RPMI8226 (cell line): ENCODE data around the gene AMFR.
"Not testable (repeated sequence)": the region's sequence is repeated elsewhere in the genome, so short reads cannot be mapped to it uniquely, and the experiment has no call there.

Experiments used
- DNase-seq: peaks from one replicate; pipeline ENCODE4 v3.0.0-alpha.2; 2015

The AMFR gene

DNA sequence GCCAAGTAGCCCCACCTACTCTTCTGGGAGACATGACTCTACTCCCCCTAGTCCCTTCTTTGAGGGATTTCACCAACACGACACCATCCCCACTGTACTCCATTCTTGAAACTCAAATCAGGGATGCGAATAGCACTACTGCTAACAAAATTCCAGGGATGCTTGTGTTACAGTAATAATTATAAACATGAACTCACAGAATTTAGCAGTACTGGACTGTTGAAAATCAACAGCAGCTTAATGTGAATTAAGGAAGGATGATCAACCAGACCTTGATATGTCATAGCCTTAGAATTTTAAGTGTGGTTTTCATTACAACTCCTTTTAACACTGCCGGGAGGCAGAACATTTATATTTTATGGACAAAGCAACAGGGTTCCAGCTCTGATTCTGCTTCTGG lies 37.9 kb downstream of the AMFR start:
- no peak for DNase-seq

DNA sequence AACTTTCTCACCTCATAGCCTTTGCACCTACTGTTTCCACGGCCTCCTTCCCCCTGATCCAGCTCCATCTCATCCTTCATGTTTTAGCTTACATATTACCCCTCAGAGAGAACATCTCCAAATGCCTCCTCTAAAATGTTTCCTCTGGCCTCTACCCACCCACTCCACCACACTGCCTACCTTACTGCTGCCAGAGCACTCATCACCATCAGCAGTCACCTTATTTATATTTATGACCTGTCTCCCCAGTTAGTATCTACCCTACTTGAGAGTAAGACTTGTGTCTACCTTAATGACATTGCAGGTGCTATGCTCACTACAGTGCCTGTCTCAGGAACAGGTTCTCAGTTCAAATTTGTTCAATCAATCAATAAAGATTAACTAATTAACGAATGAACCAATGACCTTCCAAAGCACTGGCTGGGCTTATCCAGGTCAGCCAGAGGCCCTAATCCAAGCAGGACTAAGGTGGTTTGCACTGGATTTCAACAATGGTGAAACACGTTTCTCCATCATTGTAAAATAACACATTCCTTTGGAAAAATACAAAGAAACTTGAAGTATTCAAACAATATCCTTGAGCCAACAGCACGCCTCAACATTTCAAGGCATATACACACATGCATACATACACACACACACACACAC lies 41.1 kb downstream of the AMFR start:
- DNase-seq = no peak

DNA sequence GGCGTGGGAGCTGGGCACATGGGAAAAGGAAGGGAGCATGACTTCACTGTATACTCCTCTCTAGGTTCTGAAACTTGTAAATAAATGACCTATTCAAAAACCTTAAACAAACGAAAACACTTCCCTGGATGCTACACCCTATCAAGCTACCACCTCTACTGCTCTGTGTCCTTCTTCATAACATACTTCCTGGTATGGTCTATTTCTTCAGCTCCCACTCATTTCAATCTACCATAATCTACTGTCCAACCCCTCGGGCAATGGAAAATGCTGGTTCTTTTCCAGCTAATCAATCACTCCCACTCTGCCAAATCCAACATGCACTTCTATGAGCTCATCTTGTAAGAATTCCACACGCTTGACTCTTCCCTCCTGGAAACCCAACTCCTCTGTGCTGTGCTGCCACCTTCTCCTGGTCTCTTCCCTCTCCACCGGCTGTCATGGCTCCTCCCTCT lies 42.4 kb downstream of the AMFR start:
- no peak for DNase-seq

DNA sequence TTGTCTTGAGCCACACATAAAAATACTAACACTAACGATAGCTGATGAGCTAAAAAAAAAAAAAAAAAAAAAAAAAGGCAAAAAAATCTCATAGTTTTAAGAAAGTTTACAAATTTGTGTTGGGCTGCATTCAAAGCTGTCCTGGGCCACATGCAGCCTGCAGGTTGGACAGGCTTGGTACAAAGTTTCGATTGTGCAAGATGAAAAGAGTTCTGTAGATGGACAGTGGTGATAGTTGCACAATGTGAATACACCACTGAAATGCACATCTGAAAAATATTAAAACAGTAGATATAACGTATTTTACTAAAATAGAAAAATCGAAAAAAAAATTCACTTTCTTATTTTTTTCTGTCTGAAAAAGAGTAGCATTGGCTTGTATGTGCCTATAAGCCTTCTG lies 42.9 kb downstream of the AMFR start:
- no peak for DNase-seq

DNA sequence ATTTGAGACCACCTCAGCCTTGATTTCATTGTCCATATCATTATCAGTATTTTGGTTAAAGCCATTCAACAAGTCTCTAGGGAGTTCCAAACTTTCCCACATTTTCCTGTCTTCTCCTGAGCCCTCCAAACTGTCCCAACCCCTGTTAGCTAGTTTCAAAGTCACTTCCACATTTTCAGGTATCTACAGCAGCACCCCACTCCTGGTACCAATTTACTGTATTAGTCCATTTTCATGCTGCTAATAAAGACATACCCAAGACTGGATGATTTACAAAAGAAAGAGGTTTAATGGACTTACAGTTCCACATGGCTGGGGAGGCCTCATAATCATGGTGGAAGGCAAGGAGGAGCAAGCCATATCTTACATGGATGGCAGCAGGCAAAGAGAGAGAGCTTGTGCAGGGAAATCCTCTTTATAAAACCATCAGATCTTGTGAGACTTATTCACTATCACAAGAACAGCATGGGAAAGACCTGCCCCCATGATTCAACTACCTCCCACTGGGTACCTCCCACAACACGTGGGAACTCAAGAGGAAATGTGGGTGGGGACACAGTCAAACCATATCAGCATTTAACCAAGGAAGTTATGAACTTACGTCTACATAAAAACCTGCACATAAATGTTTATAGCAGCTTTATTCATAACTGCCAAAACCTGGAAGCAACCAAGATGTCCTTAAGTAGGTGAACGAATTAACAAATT lies 44.4 kb downstream of the AMFR start:
- DNase-seq = not testable (repeated sequence)

DNA sequence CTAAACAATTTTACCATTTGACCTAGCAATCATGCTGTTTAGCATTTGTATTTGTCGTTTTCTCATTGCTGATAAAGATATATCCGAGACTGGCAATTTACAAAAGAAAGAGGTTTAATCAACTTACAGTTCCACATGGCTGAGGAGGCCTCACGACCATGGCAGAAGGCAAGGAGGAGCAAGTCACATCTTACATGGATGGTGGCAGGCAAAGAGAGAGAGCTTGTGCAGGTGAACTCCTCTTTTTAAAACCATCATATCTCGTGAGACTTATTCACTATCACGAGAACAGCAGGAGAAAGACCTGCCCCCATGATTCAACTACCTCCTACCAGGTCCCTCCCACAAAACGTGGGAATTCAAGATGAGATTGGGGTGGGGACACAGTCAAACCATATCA lies 46.3 kb downstream of the AMFR start:
- DNase-seq = not testable (repeated sequence)

DNA sequence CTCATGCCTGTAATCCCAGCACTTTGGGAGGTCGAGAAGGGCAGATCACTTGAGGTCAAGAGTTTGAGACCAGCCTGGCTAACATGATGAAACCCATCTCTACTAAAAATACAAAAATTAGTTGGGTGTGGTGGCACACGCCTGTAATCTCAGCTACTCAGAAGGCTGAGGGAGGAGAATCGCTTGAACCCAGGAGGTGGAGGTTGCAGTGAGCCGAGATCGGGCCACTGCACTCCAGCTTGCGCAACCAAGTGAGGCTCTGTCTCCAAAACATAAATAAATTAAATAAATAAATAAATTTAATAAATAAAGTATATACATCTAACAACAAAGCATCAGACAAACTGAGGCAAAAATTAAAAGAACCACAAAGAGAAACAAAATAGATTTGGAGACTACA lies 49.6 kb downstream of the AMFR start:
- not testable (repeated sequence) for DNase-seq

DNA sequence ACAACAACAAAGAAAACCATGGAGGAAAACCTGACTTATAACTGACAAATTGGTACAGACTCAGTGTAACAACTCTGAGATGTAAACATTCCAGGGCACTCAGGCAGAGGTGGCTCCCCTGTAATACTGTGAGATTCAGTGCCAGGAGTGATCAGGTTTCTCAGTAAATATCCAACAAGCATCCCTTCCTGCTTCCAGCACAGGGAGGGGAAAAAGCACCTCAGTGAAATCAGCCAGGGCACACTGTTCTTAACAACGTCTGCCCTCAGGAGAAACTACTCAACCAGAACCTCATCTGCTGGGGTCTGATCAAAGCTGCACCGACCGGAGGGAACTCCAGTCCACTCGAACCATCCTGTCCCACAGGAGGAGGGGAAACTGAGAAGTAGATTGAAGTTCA lies 52.3 kb downstream of the AMFR start:
- no peak for DNase-seq

DNA sequence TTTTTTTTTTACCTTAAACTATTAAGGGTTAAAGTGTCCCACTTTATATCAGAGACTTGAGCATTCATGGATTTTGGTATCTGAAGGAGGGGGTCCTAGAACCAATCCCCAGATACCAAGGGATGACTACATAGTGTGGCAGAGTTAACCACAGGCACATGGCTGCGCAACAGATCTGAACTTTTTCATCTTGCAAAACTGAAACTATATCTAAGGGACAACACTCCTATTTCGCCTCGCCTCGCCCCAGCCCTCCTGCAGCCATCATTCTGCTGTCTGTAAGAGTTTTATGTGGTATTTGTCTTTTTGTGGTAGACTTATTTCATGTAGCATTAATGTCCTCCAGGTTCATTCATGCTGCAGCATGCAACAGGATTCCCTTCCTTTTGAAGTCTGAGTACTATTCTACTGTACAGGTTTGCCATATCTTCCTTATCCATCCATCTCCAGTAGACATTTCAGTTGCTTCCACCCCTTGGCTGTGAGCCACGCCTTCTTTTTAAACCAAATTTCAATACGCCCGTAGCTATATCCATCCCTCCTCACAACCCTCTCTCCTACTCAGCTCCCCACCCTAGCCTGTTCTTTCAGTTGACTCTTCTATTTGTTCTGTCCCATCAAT lies 53.2 kb downstream of the AMFR start:
- DNase-seq = no peak

DNA sequence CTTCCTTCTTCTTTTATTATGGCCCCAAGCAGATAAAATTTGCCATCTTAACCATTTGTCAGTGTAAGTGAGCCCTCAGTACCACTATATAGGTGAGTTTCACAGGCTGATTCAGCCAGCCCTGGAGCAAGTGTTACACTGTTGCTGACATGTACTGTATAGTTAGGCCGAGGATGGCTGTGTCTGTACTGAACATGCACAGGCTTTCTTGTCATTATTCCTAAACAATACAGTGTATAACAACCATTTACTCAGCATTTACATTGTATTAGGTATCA lies 53.7 kb downstream of the AMFR start:
- DNase-seq = no peak

DNA sequence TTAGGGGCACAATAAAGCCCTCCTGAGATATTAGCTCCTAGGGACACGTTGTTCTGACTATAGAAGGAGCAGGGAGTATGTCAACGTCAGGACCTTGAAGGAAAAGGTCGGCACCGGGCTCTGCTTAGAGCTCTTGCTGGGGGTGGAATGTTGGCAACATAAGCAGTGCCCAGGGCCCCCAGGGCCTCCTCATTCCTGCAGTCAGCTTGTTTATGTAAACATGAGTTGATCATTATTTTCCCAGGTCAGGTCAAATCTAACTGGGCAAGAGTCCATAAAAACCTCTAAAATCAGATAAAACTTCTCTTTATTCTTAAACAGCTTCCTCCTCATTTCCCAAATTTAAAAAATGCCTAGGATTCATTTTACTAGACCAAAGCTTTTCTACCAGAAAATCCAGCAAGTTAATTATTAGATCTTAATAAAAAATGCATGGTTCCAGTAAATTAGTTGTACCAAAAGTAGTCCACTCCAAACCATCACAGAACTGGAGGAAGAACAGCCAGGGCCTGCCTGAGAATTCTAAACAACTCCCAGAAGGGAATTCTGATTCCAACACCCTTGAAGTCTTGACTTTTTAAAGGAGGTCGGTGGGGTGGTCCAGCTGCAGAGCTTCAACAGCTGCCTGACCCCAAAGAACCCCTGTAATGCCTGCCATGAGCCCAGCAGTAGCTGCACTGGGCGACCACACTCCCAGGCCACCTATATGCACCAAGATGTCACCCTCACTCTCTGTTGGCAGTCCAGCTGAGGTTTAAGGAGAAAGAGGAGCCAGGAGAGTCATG lies 54.3 kb downstream of the AMFR start:
- DNase-seq = no peak

DNA sequence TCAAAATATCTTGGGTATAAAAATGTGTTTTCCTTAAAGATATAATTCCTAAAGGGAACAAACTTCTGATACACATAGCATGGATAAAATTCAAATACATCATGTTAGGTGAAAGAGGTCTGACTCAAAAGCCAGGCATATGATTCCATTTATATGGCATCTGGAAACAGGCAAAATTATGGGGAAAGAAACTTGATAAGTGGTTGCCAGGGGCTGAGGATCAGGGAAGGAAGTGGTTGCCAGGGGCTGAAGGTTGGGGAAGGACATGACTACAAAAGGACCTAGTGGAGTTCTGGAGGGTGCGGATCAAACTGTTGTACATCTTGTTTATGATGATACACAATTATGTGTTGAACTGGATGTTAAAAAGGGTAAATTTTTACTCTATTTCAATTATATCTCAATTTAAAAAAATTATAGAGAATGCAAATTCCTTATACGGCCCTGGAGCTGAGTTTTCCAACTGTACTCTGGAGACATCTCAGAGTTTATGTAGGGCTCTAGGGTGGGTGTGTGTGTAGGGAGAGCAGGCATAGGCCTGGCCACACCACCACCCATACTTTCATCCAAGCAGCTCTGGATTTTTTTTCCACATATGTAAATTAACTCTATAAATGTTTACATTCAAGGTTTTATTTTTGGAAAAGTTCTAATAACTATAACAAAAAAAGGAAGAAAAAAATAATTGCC lies 55.0 kb downstream of the AMFR start:
- DNase-seq = no peak

DNA sequence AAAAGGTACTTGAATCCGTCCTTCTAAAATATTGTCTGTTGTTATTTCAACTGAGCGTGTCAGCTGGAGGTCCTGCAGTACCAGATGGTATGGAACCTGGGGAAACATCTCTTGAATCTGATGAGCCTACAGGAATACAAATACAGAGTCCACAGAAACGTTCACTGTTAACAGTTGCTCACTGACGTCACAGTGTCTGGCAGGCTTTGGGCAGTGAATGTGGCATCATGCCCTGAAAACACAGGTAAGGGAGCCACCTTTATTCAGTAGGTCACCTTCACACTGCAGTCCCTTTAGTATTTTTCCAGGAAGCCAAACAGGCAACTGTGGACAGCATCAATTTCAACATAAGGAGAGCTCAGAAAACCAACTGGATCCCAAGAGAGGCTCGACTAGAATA lies 56.1 kb downstream of the AMFR start:
- DNase-seq = no peak

DNA sequence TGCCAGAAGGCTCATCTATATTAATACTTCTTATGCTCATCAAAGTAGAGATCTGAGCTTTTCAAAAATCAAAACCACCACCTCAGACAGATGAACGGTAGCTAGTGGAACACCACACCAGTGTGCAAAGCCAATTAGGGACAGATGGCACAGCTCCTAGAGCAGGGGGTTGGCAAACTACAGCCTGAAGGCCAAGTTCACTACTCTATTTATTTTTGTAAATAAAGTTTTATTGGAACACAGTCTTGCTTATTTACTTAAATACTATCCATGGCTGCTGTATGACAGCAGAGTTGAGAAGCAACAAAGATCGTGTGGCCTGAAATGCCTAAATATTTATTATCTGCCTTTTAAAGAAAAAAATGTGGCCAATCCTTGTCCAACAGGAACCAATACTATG lies 56.8 kb downstream of the AMFR start:
- no peak for DNase-seq

DNA sequence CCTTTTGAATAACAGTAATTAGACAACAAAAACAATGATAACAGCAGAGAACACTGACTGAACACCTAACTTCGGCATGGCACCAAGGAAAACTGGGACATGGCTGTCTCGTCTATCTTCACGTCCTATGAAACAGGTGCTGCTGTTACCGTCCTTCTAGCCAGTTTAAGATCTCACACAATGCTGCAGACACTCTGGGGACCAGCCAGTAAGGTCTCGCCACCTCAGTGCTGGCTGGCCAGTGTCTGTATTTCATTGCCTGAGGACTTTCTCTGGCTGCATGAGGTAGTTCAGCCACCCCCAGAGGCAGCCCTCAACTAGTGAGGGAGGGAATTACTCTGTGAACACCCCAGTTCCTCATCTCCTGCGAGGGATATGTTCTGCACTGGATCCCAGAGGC lies 57.6 kb downstream of the AMFR start:
- no peak for DNase-seq

DNA sequence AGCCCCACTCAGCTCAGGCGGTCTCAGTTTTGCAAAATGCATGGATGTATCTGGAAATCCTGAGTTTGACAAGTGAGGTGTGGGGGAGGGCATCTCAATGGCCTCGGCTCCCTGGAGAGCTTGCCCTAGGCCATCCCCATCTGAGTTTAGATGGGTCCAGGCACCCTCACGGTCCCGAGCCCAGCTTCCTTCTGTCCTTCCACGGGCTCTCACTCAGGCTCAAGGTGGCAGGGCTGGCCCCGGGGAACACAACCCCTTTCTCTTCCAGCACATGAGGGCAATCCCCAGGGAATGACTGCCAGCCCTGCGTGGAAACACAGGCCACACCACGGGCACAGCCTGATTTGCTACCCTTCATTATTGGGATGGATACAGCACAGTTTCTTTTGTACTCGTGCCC lies 58.4 kb downstream of the AMFR start:
- no peak for DNase-seq

DNA sequence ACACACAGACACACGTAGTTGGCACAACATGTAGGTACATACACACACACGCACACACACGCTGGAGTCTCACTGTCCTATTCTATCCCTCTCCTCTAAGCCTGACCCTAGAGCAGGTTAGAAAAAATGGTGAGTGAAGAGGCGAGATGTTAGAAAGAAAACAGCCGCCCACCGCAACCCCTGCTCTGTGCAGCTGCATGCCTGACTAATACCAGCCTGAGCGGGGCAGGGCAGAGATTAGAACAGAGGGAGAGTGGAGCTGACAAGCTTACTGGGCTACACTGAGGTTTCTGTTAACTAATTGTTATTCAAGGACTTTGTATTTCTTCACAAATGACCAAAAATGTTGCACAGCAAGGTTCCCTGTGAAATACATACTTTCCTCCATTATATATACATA lies 59.8 kb downstream of the AMFR start:
- DNase-seq = no peak

DNA sequence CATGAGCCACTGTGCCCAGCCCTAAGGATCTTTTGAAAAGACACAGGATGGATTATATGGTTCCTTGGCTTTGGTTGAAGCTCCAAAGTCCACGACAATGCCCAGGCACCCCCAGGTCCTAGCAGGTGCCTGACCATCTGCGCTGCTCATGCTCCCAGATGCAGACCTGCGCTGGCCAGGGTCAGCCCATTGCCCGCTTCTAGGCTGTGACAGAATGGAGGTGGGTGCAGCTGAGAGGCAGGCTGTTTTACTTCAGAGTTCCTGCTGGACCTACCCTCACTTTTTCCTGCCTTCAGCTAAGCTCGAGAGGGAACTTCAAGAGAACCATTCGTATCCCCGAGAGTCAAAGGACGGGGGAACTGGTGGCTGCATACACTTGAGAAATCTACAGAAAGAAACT lies 60.5 kb downstream of the AMFR start:
- DNase-seq = no peak

DNA sequence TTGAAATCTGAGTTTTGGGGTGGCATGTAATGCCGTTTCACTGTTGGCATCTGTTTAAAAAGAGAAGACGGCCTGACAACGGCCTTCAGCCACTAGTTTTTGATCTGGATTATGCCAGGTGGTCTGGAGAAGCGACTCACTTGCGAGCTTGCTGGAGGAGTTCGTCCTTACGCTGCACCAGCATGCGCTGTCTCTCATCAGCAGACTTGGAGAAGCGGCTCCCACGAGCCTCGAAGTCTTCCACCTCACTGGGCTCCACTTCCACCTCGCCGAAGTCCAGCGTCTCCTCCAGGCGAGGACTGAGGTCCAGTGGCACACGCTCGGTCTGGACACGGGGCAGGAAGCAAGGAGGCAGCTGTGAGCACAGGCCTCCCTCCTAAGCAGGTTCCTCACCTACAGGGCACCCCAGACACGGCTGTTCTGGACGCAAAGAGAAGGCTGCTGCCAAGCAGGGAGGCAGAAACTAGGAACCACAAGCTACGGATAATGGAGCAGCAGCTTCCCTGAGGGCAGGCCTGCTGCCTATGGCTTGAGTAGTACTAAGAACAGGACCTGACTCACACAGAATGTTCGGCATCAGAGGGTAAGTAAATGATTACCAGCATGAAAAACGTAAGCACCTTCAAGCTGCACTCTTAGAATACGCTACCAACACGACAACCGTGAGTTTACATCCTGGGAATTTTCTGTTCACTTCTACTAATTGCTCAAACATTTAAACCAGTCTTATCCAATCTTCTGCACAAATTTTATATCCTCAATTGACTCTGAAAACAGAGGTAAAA lies 61.4 kb downstream of the AMFR start:
- DNase-seq = no peak

DNA sequence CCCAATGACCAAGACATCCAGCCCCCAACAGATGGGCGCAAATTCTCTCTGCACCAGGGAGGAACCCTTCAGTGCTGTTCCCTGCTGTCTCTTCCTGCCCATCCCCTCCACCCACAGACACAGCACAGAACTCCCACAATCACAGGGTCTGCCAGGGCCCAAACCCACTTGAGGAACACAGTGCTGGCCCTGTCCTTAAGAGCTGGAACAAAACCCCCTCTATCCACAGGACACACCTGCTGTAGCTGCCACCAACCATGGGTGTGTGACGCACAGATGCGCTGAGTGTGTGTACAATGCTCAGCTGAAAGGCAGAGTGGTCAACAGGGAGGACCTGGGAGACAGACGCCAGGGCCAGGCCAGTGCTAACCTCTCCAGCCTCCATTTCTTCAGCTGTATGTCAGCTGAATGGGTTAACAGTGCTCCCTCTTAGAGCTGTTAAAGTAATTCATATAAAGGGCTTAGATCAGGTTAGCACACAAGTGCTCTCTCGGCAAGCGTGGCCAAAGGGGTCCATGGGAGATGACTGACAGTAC lies 62.1 kb downstream of the AMFR start:
- DNase-seq = no peak

DNA sequence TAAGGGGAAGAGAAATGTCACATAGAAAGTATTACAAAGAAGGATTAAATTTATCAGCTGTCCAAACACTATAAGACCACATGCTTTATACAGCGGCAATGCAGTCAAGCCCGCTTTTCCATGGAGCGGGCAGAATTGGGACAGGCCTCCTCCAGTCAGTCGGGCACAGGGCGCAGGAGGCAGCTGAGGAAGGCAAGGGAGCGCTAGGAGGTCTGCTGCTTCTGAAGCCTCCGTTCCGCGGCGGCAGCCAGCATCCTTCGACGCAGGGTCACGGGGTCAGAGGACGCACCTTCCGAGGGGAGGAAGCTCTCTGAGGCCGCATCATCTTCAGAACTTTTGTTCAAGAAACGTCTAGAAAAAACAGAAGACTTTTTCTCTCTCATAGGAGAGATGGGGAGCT lies 62.6 kb downstream of the AMFR start:
- DNase-seq = no peak

DNA sequence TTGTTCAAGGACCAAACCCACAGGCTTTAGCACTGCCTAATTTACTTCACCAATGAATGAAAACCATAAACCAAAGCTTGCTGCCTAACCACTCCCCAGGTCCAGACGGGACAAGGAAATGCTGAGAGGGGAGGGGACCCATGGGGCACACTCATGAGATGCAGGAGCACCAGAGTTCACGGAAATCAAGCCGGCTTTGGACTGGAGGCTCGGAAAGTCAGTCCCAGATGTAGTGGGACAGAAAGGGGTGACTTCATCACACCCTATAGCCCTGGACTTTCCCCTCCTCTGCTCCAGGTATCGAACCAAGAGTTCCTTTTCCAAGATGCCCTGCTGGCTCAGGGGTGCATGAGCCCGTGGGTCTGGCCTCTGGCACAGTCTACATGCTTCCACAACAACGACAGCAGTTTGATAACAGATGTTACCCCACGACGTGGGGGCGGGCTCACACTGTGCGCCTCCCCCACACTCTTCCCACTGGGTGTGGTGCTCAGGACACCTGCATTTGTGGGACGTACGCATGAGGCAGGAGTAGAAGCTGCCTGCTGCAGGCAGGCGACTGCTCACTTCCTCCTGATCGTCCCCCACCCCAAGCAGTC lies 63.2 kb downstream of the AMFR start:
- no peak for DNase-seq
